K562 (cell line): ENCODE results near the gene SS18L1. TPM values are rescaled to one million over a fixed set of nuclear protein-coding genes. Genes with fewer than 3 reads are reported as not detected.

Experiments used
- ATAC-seq: fragments of 200-7000 bp; cut with Tn5 transposase; 3 replicates; pipeline ENCODE4 v1.9.1; 2020; ENCODE audit warnings: moderate library complexity
- BruUV-seq: library from RNA; stranded (reverse); fragments of 400-500 nt; replicated peaks from 2 replicates; lab custom pipeline; 2021; lab: Mats Ljungman, UMichigan
- CTCF ChIA-PET: fragments of 300-600 bp; formaldehyde crosslinking; extraction: SDS; loops from one replicate; lab custom pipeline; 2021; ENCODE audit warnings: low intra/inter-chr PET ratio; lab: Yijun Ruan, JAX
- POLR2A ChIA-PET: fragments of 300-600, 350-650 bp; sonication (Branson Sonifier 250); formaldehyde crosslinking; extraction: SDS; loops from one replicate; lab custom pipeline; 2021; ENCODE audit warnings: antibody characterized with exemption, inconsistent platforms; lab: Yijun Ruan, JAX
- DNase-seq, 4 experiments: peaks; one replicate each; pipeline versions ENCODE4 v3.0.0 to v3.0.0-alpha.2; 2011 to 2018; ENCODE audit warnings: low spot score in 3 of 4, mixed read lengths in 3 of 4; ENCODE audit errors: extremely low read depth in 1 of 4
- FAIRE-seq: peaks from 2 replicates; lab custom pipeline; 2011; peaks lifted over from hg19 to GRCh38; lab: Jason Lieb, UNC
- H2AFZ ChIP-seq: 2 replicates; pipeline ENCODE4 v1.6.0; 2011; ENCODE audit warnings: low read depth, low read length, control low read depth, inconsistent platforms
- H3K27ac ChIP-seq: fragments of 200-600 bp; 3 replicates; pipeline ENCODE4 v1.8.0; 2011; ENCODE audit warnings: low read depth, mild to moderate bottlenecking, control low read depth, inconsistent platforms, low read length, moderate library complexity, mixed read lengths; ENCODE audit errors: extremely low read depth
- H3K27me3 ChIP-seq, 2 experiments: fragments of 300-600 bp in 1 of 2; 2 replicates in 1 of 2; 3 replicates in 1 of 2; pipeline versions ENCODE4 v1.6.0 to v1.8.0; 2011; ENCODE audit warnings: inconsistent platforms in 2 of 2, low read length in 2 of 2, mild to moderate bottlenecking in 1 of 2, mixed read lengths in 1 of 2, moderate library complexity in 1 of 2; ENCODE audit not compliant: control insufficient read depth in 2 of 2, insufficient read depth in 2 of 2
- H3K36me3 ChIP-seq: fragments of 300-600 bp; 3 replicates; pipeline ENCODE4 v1.8.0; 2011; ENCODE audit warnings: mild to moderate bottlenecking, low read length, inconsistent platforms; ENCODE audit not compliant: control insufficient read depth, insufficient read depth
- H3K4me1 ChIP-seq, 2 experiments: fragments of 200-600 bp in 1 of 2; replicated peaks in 1 of 2; 2 replicates in 1 of 2; 3 replicates in 1 of 2; pipeline versions ENCODE4 v1.5.1 to v1.8.0; 2011; ENCODE audit warnings: inconsistent platforms in 2 of 2, low read length in 2 of 2, mild to moderate bottlenecking in 1 of 2, mixed read lengths in 1 of 2, moderate library complexity in 1 of 2; ENCODE audit not compliant: control insufficient read depth in 2 of 2, insufficient read depth in 2 of 2
- H3K4me2 ChIP-seq: 2 replicates; pipeline ENCODE4 v1.6.1; 2011; ENCODE audit warnings: low read length, control low read depth, inconsistent platforms, mixed read lengths; ENCODE audit not compliant: insufficient read depth
- H3K4me3 ChIP-seq: fragments of 200-600 bp; sonication (generic), shearing (Covaris generic); 2 replicates; pipeline ENCODE4 v1.5.1; 2016; ENCODE audit warnings: control low read depth, inconsistent platforms
- H3K79me2 ChIP-seq: fragments of 200-600 bp; 3 replicates; pipeline ENCODE4 v1.8.0; 2011; ENCODE audit warnings: low read length, inconsistent platforms; ENCODE audit not compliant: control insufficient read depth, insufficient read depth
- H3K9ac ChIP-seq, 2 experiments: 2 replicates each; pipeline versions ENCODE4 v1.6.0 to v1.6.1; 2011; ENCODE audit warnings: low read depth in 2 of 2, low read length in 2 of 2, control low read depth in 1 of 2, inconsistent platforms in 1 of 2, mild to moderate bottlenecking in 1 of 2, mixed read lengths in 1 of 2; ENCODE audit not compliant: insufficient read depth in 1 of 2
- H3K9me1 ChIP-seq: one replicate; pipeline ENCODE4 v1.6.0; 2011; ENCODE audit warnings: inconsistent platforms, mild to moderate bottlenecking, low read length, moderate library complexity; ENCODE audit not compliant: control insufficient read depth, insufficient read depth
- H3K9me3 ChIP-seq: replicated peaks from 2 replicates; pipeline ENCODE4 v1.5.1; 2011; ENCODE audit warnings: low read depth, low read length, inconsistent platforms; ENCODE audit not compliant: control insufficient read depth, insufficient read depth
- H4K20me1 ChIP-seq: replicated peaks from 2 replicates; pipeline ENCODE4 v1.6.1; 2011; ENCODE audit warnings: low read length, inconsistent platforms, mixed read lengths; ENCODE audit not compliant: control insufficient read depth, insufficient read depth
- CHCHD3 ChIP-seq: fragments of 250-450 bp; sonication (Bioruptor Pico); IDR thresholded peaks from 2 replicates; pipeline ENCODE4 v2.1.2; 2022; ENCODE audit warnings: mild to moderate bottlenecking
- MITF ChIP-seq: IDR thresholded peaks from 2 replicates; pipeline ENCODE4 v1.6.1; 2014; ENCODE audit warnings: antibody characterized with exemption
- NR2C1 ChIP-seq, 2 experiments: fragments of 450-650 bp; IDR thresholded peaks; 2 replicates each; pipeline ENCODE4 v1.6.1; 2017; ENCODE audit warnings: mild to moderate bottlenecking in 2 of 2, antibody characterized with exemption in 1 of 2, inconsistent platforms in 1 of 2, missing compliant biosample characterization in 1 of 2, missing genetic modification characterization in 1 of 2
- SRSF9 ChIP-seq: fragments of 200-400 bp; formaldehyde crosslinking; IDR thresholded peaks from 2 replicates; pipeline ENCODE4 v1.6.1; 2017; ENCODE audit warnings: low read depth, low read length, borderline replicate concordance
- ZNF146 ChIP-seq: IDR thresholded peaks from one replicate; pipeline ENCODE4 v1.6.1; 2018; ENCODE audit warnings: missing compliant biosample characterization; ENCODE audit not compliant: unreplicated experiment
- ZNF449 ChIP-seq: fragments of 250-450 bp; sonication (Bioruptor Pico); IDR thresholded peaks from 2 replicates; pipeline ENCODE4 v1.8.0; 2022; ENCODE audit warnings: moderate library complexity, mild to moderate bottlenecking, inconsistent platforms
- ZSCAN29 ChIP-seq: fragments of 450-650 bp; IDR thresholded peaks from 2 replicates; pipeline ENCODE4 v1.6.1; 2017
- WGBS: fragments of 100-300 bp; shearing (Covaris generic); methylation state at CpG from one replicate; pipeline ENCODE4 v1.1.6; 2016; ENCODE audit warnings: low coverage, mixed read lengths; ENCODE audit not compliant: insufficient coverage; ENCODE audit errors: missing lambda C conversion rate; 5-methylcytosine and 5-hydroxymethylcytosine counted together
- in situ Hi-C: fragments of 300-500 bp; cut with MboI; formaldehyde crosslinking; loops from 4 replicates; pipeline ENCODE4 v1.15.0; 2018; ENCODE audit warnings: inconsistent platforms, mixed read lengths
- intact Hi-C: fragments of 100-400 bp; cut with micrococcal nuclease; formaldehyde crosslinking; loops from 2 replicates; pipeline ENCODE4 v1.14.2; 2022
- polyA plus RNA-seq, 8 experiments: library from polyadenylated mRNA; depleted of rRNA in 4 of 8; stranded (reverse) in 5 of 8; unstranded in 3 of 8; fragments of >200 nt; fragmentation: Nextera tagmentation in 2 of 8; fragmentation: Illumina TruSeq in 1 of 8; extraction: Ambion mirVana in 2 of 8; extraction: Trizol in 1 of 8; gene quantifications; 2 replicates each; pipeline versions ENCODE4 v1.2.1 to v1.2.3, GENCODE V29; 2011 to 2014; ENCODE audit warnings: inconsistent platforms in 1 of 8, missing spikeins in 1 of 8
- total RNA-seq, 7 experiments: library from RNA; depleted of rRNA in 6 of 7; stranded (reverse); fragments of >200 nt in 6 of 7; fragmentation: Illumina TruSeq in 2 of 7; extraction: Trizol in 2 of 7; gene quantifications; 2 replicates each; pipeline versions ENCODE4 v1.2.1 to v1.2.3, GENCODE V29; 2011 to 2021; ENCODE audit warnings: low replicate concordance in 1 of 7

Gene SS18L1
- total and polyA plus RNA-seq, 9 of the 15 experiments (the other 6 are each of a cell fraction or from before 2014, with no cell fraction given) = 2.7 to 28.3 (median 15.1) TPM

GRCh38 chr20:62119591-62120364 is 23.8 kb upstream of the SS18L1 start:
- FAIRE-seq = no peak
- Histone ChIP-seq H3K4me1 (peaks cover 13 to 50% of the 10 kb centered on the region in 2 experiments; a peak in 4 of 5 replicates), H3K79me2 (peaks cover 25% of the 10 kb centered on the region), H3K9me1 (no peaks in the 10 kb centered on the region), H3K27me3 (peaks cover 12 to 36% of the 10 kb centered on the region in 2 experiments), H3K9me3 (no peaks in the 10 kb centered on the region), H3K27ac (no peak overlapping the region), H3K4me2 (no peak overlapping the region), H3K36me3 (peaks cover 16% of the 10 kb centered on the region), H3K4me3 (no peak overlapping the region), H3K9ac (0 out of 4 replicates have a peak overlapping the region, but pooled peaks of 1 of the 2 experiments have one; percentile 23), H2AFZ (no peak overlapping the region), H4K20me1 (peaks cover 18% of the 10 kb centered on the region)
- BruUV-seq = no TSS peak
- 50% methylated on average over 10 of the region's 10 CpGs for WGBS
- ChIA-PET POLR2A (interaction anchor here (1.8 kb wide), 1 partner anchor 53 kb away, joined by 4 read pairs; no protein-coding TSS in a partner anchor), CTCF (no interaction called here)
- intact Hi-C loops (loop anchor here (5.0 kb wide), 2 partner anchors 52 to 92 kb away; partner anchors contain the start of gene TAF4), in situ Hi-C loops (no loop called here)
- no peak for ATAC-seq
- no peak for DNase-seq
- TF ChIP-seq ZNF146 (CRISPR knock-in tag) (no peak), ZNF449 (CRISPR knock-in tag) (no peak), ZSCAN29 (no peak), NR2C1 (IDR thresholded peaks at IDR 0.05) (no peak), NR2C1 (tag; IDR thresholded peaks at IDR 0.05) (no peak), CHCHD3 (CRISPR knock-in tag) (no peak), SRSF9 (no peak), MITF (no peak)
